Mesenchymal stem cell (in vitro differentiated cells and primary cell): ENCODE measurements around the gene HK1.
"Not testable (repeated sequence)": the region's sequence is repeated elsewhere in the genome, so short reads cannot be mapped to it uniquely, and the experiment has no call there.

Experiments used
- DNase-seq: peaks from one replicate; pipeline ENCODE4 v3.0.0-alpha.2; 2013
- H2AFZ ChIP-seq: one replicate; pipeline ENCODE4 v1.6.1; 2013; ENCODE audit warnings: low read depth, mild to moderate bottlenecking, control low read depth, inconsistent platforms, low read length, moderate library complexity
- H2AK5ac ChIP-seq: 2 replicates; pipeline ENCODE4 v1.6.1; 2013; ENCODE audit warnings: low read length, moderate library complexity, mild to moderate bottlenecking, inconsistent platforms; ENCODE audit not compliant: severe bottlenecking
- H2BK120ac ChIP-seq: one replicate; pipeline ENCODE4 v1.6.1; 2013; ENCODE audit warnings: low read depth, mild to moderate bottlenecking, inconsistent platforms, low read length, moderate library complexity
- H2BK12ac ChIP-seq, 2 experiments: one replicate each; pipeline ENCODE4 v1.6.1; 2013; ENCODE audit warnings: inconsistent platforms in 2 of 2, low read length in 2 of 2, mild to moderate bottlenecking in 2 of 2, moderate library complexity in 2 of 2, control low read depth in 1 of 2
- H2BK15ac ChIP-seq: one replicate; pipeline ENCODE4 v1.6.1; 2013; ENCODE audit warnings: mild to moderate bottlenecking, low read depth, inconsistent platforms; ENCODE audit not compliant: poor library complexity, severe bottlenecking
- H2BK5ac ChIP-seq: 2 replicates; pipeline ENCODE4 v1.6.1; 2013; ENCODE audit warnings: low read depth, mild to moderate bottlenecking, low read length, control low read depth, inconsistent platforms; ENCODE audit not compliant: poor library complexity, severe bottlenecking
- H3K14ac ChIP-seq, 2 experiments: one replicate each; pipeline ENCODE4 v1.6.1; 2013; ENCODE audit warnings: inconsistent platforms in 2 of 2, low read length in 2 of 2, control low read depth in 1 of 2, mild to moderate bottlenecking in 1 of 2, moderate library complexity in 1 of 2
- H3K18ac ChIP-seq, 2 experiments: one replicate each; pipeline ENCODE4 v1.6.1; 2013; ENCODE audit warnings: inconsistent platforms in 2 of 2, low read length in 2 of 2, control low read depth in 1 of 2, low read depth in 1 of 2, mild to moderate bottlenecking in 1 of 2
- H3K23ac ChIP-seq, 2 experiments: one replicate each; pipeline ENCODE4 v1.6.1; 2013; ENCODE audit warnings: inconsistent platforms in 2 of 2, low read length in 2 of 2, mild to moderate bottlenecking in 2 of 2, moderate library complexity in 2 of 2, control low read depth in 1 of 2
- H3K27ac ChIP-seq: 2 replicates; pipeline ENCODE4 v1.5.1; 2013; ENCODE audit warnings: mild to moderate bottlenecking, moderate library complexity, low read length, control low read depth, inconsistent platforms; ENCODE audit not compliant: poor library complexity, severe bottlenecking
- H3K27me3 ChIP-seq, 2 experiments: 2 replicates each; pipeline versions ENCODE4 v1.6.1 to v1.7.0; 2013; ENCODE audit warnings: low read length in 2 of 2, mild to moderate bottlenecking in 2 of 2, moderate library complexity in 2 of 2, control low read depth in 1 of 2, inconsistent platforms in 1 of 2; ENCODE audit not compliant: control insufficient read depth in 1 of 2, insufficient read depth in 1 of 2
- H3K36me3 ChIP-seq, 2 experiments: 2 replicates each; pipeline versions ENCODE4 v1.6.1 to v1.7.0; 2013; ENCODE audit warnings: low read length in 2 of 2, control low read depth in 1 of 2, inconsistent platforms in 1 of 2, low read depth in 1 of 2, mild to moderate bottlenecking in 1 of 2; ENCODE audit not compliant: insufficient read depth in 2 of 2, control insufficient read depth in 1 of 2
- H3K4ac ChIP-seq, 2 experiments: one replicate each; pipeline ENCODE4 v1.6.1; 2013; ENCODE audit warnings: inconsistent platforms in 2 of 2, low read length in 2 of 2, mild to moderate bottlenecking in 2 of 2, moderate library complexity in 2 of 2, control low read depth in 1 of 2, low read depth in 1 of 2
- H3K4me1 ChIP-seq: 2 replicates; pipeline ENCODE4 v1.6.1; 2013; ENCODE audit warnings: low read depth, low read length, control low read depth; ENCODE audit not compliant: control insufficient read depth, insufficient read depth
- H3K4me2 ChIP-seq: 2 replicates; pipeline ENCODE4 v1.6.1; 2013; ENCODE audit warnings: low read length, mild to moderate bottlenecking, inconsistent platforms; ENCODE audit not compliant: poor library complexity, severe bottlenecking
- H3K4me3 ChIP-seq, 2 experiments: 2 replicates each; pipeline versions ENCODE4 v1.5.1 to v1.7.0; 2013; ENCODE audit warnings: low read length in 2 of 2, mild to moderate bottlenecking in 2 of 2, control low read depth in 1 of 2, low read depth in 1 of 2; ENCODE audit not compliant: insufficient read depth in 1 of 2
- H3K79me1 ChIP-seq: replicated peaks from 2 replicates; pipeline ENCODE4 v1.6.1; 2013; ENCODE audit warnings: mild to moderate bottlenecking, control low read depth, low read length, inconsistent platforms; ENCODE audit not compliant: poor library complexity, severe bottlenecking
- H3K9ac ChIP-seq: 2 replicates; pipeline ENCODE4 v1.7.0; 2013; ENCODE audit warnings: mild to moderate bottlenecking, low read length, moderate library complexity
- H3K9me3 ChIP-seq: 2 replicates; pipeline ENCODE4 v1.7.0; 2013; ENCODE audit warnings: mild to moderate bottlenecking, low read length; ENCODE audit not compliant: control insufficient read depth
- H4K8ac ChIP-seq: one replicate; pipeline ENCODE4 v1.6.1; 2013; ENCODE audit warnings: inconsistent platforms, mild to moderate bottlenecking, low read length, moderate library complexity
- H4K91ac ChIP-seq: one replicate; pipeline ENCODE4 v1.6.1; 2013; ENCODE audit warnings: mild to moderate bottlenecking, low read length, inconsistent platforms
- WGBS: methylation state at CpG from one replicate; pipeline ENCODE4 v1.1.7; 2013; ENCODE audit warnings: mixed read lengths; 5-methylcytosine and 5-hydroxymethylcytosine counted together

HK1 gene

GRCh38 chr10:69333205-69333604 is 54.9 kb downstream of the HK1 start:
- H3K14ac ChIP-seq: no peak overlapping the region
- peak overlapping the region; percentile 31 for H3K9ac ChIP-seq
- no peak overlapping the region for H2BK5ac ChIP-seq
- peak overlapping the region; percentile 24 to 52 for H3K4ac ChIP-seq
- no peak overlapping the region for H2AFZ ChIP-seq
- no peak overlapping the region for H3K23ac ChIP-seq
- peak overlapping the region; percentile 25 to 79 for H3K18ac ChIP-seq
- H3K4me2 ChIP-seq: no peak overlapping the region
- no peaks in the 10 kb centered on the region for H3K27me3 ChIP-seq
- H3K79me1 ChIP-seq: peaks cover 28% of the 10 kb centered on the region
- H3K36me3 ChIP-seq: peaks cover 18 to 38% of the 10 kb centered on the region in 2 experiments
- no peak overlapping the region for H2AK5ac ChIP-seq
- H3K4me1 ChIP-seq: peaks cover 36% of the 10 kb centered on the region
- no peak overlapping the region for H3K27ac ChIP-seq
- peak; percentile 78 for DNase-seq
- no peak overlapping the region for H3K4me3 ChIP-seq
- no peak overlapping the region for H2BK15ac ChIP-seq
- H4K91ac ChIP-seq: peak overlapping the region; percentile 84
- no peaks in the 10 kb centered on the region for H3K9me3 ChIP-seq
- no peak overlapping the region for H2BK120ac ChIP-seq
- 42% methylated on average over 3 of the region's 3 CpGs for WGBS
- H2BK12ac ChIP-seq: peak overlapping the region in 1 of 2 experiments; percentile 43
- no peak overlapping the region for H4K8ac ChIP-seq

- H2BK15ac ChIP-seq, H3K4me3 ChIP-seq, H2AFZ ChIP-seq, H3K4ac ChIP-seq, H4K8ac ChIP-seq, H3K27me3 ChIP-seq, H3K9me3 ChIP-seq, H3K23ac ChIP-seq, H3K4me2 ChIP-seq, H2BK5ac ChIP-seq, H3K14ac ChIP-seq, H2AK5ac ChIP-seq, H2BK12ac ChIP-seq, H4K91ac ChIP-seq, H3K27ac ChIP-seq, DNase-seq: not testable (repeated sequence)
- peak overlapping the region in 1 of 2 experiments; percentile 58 for H3K18ac ChIP-seq
- peak overlapping the region; percentile 23 for H2BK120ac ChIP-seq
- peaks cover 28% of the 10 kb centered on the region for H3K79me1 ChIP-seq
- H3K9ac ChIP-seq: peak overlapping the region; percentile 53
- peaks cover 18 to 38% of the 10 kb centered on the region in 2 experiments for H3K36me3 ChIP-seq
- WGBS: 91% methylated on average over 9 of the region's 9 CpGs
- H3K4me1 ChIP-seq: peaks cover 42% of the 10 kb centered on the region
Measured at GRCh38 chr10:69333865-69334301, 55.6 kb downstream of the HK1 start.

- WGBS: 78% methylated on average over 19 of the region's 19 CpGs
- Histone ChIP-seq H3K27ac (no peak overlapping the region), H4K8ac (peak overlapping the region; percentile 20), H3K14ac (peak overlapping the region in 1 of 2 experiments; percentile 86), H3K36me3 (peaks cover 18 to 35% of the 10 kb centered on the region in 2 experiments), H3K27me3 (no peaks in the 10 kb centered on the region), H2AK5ac (peak overlapping the region; percentile 14), H2BK5ac (no peak overlapping the region), H3K9me3 (no peaks in the 10 kb centered on the region), H2BK120ac (peak overlapping the region; percentile 23), H2AFZ (no peak overlapping the region), H3K9ac (peak overlapping the region; percentile 53), H3K18ac (peak overlapping the region; percentile 58 to 81), H2BK12ac (peak overlapping the region; percentile 44 to 79), H3K4me3 (peak overlapping the region in 1 of 2 experiments; percentile 34), H2BK15ac (no peak overlapping the region), H3K4me1 (peaks cover 48% of the 10 kb centered on the region), H3K79me1 (peaks cover 29% of the 10 kb centered on the region), H3K4me2 (no peak overlapping the region), H3K23ac (peak overlapping the region in 1 of 2 experiments; percentile 51), H3K4ac (peak overlapping the region in 1 of 2 experiments; percentile 20), H4K91ac (peak overlapping the region; percentile 40)
- peak; percentile 71 for DNase-seq
Measured at GRCh38 chr10:69334302-69335062, 56.2 kb downstream of the HK1 start.

- H3K18ac ChIP-seq: peak overlapping the region in 1 of 2 experiments; percentile 81
- H2AFZ ChIP-seq: no peak overlapping the region
- H2BK120ac ChIP-seq: no peak overlapping the region
- peak overlapping the region; percentile 53 for H3K9ac ChIP-seq
- H2BK12ac ChIP-seq: peak overlapping the region; percentile 44 to 79
- peak; percentile 34 for DNase-seq
- H3K4me3 ChIP-seq: peak overlapping the region in 1 of 2 experiments; percentile 34
- peak overlapping the region in 1 of 2 experiments; percentile 57 for H3K23ac ChIP-seq
- H2BK15ac ChIP-seq: no peak overlapping the region
- peak overlapping the region; percentile 40 for H4K91ac ChIP-seq
- H3K14ac ChIP-seq: peak overlapping the region in 1 of 2 experiments; percentile 86
- peaks cover 48% of the 10 kb centered on the region for H3K4me1 ChIP-seq
- H3K9me3 ChIP-seq: no peaks in the 10 kb centered on the region
- no peaks in the 10 kb centered on the region for H3K27me3 ChIP-seq
- 94% methylated on average over 13 of the region's 13 CpGs for WGBS
- H3K4me2 ChIP-seq: no peak overlapping the region
- no peak overlapping the region for H2BK5ac ChIP-seq
- peak overlapping the region; percentile 47 for H4K8ac ChIP-seq
- peak overlapping the region; percentile 24 for H2AK5ac ChIP-seq
- H3K79me1 ChIP-seq: peaks cover 26% of the 10 kb centered on the region
- H3K36me3 ChIP-seq: peaks cover 15 to 29% of the 10 kb centered on the region in 2 experiments
- H3K27ac ChIP-seq: no peak overlapping the region
- peak overlapping the region in 1 of 2 experiments; percentile 70 for H3K4ac ChIP-seq
Measured at GRCh38 chr10:69335063-69335587, 56.8 kb downstream of the HK1 start.
